Memory B cell (primary cell): ENCODE data around the gene VAC14.
A peak's percentile ranks its signal among the peaks of the same experiment; 100 is the strongest.

ENCODE experiments used
- ATAC-seq: fragments of 150-1000 bp; cut with Tn5 transposase; 2 replicates; pipeline ENCODE4 v1.10.0; 2021; ENCODE audit warnings: low read depth, mild to moderate bottlenecking, moderate library complexity
- DNase-seq, 2 donors: peaks; one replicate each; pipeline ENCODE4 v3.0.0; 2022; ENCODE audit warnings: low spot score in 2 of 2
- H3K27ac Mint-ChIP-seq: one replicate; pipeline ENCODE4 v1.8.0; 2022; ENCODE audit warnings: mild to moderate bottlenecking, moderate library complexity, mixed read lengths
- H3K27me3 Mint-ChIP-seq: one replicate; pipeline ENCODE4 v1.8.0; 2022; ENCODE audit warnings: mixed read lengths
- H3K36me3 Mint-ChIP-seq: one replicate; pipeline ENCODE4 v1.8.0; 2022; ENCODE audit warnings: mild to moderate bottlenecking, mixed read lengths
- H3K4me1 Mint-ChIP-seq: one replicate; pipeline ENCODE4 v1.8.0; 2022; ENCODE audit warnings: mixed read lengths
- H3K4me3 Mint-ChIP-seq: one replicate; pipeline ENCODE4 v1.8.0; 2022; ENCODE audit warnings: mild to moderate bottlenecking, moderate library complexity, mixed read lengths
- H3K9me3 Mint-ChIP-seq: one replicate; pipeline ENCODE4 v1.8.0; 2022; ENCODE audit warnings: mixed read lengths

The VAC14 gene

DNA sequence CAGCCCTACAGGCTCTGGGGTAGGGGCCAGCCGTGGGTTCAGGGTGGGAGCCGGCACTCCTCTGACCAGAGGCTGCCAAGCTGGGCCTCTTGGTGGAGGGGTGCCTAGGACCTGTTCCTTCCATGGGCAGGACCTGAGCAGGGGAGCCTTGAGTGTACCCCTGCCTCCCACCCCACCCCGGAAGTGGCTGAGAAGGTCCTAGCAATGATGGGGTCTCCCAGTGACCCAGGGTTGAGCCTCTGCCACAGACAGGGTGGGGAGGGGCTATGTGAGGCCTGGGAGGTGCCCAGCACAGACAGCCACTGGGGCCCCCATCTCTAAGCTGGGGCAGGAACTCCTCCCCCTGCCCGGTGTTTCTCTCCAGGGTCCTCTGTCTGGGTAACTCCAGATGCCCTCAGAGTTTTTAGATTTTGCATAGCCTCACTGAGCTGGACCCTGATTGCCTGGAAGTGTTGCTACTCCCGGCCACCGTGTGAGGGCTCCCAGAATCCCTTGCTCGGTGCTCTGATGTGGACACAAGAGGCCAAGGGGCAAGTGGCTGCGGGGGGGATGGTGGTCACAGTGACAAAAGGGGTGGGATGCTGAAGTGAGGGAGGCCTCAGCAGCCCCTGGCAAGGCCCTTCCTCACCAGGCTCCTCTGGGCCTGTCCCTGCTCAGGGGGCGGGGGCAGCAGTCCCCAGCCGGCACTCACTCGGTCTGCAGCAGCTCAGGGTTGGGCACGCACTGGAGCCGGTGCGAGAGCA is 108.7 kb downstream of the VAC14 start:
- Mint-ChIP-seq H3K27me3 (peaks cover 1% of the 10 kb centered on the region), H3K9me3 (no peaks in the 10 kb centered on the region), H3K27ac (no peak overlapping the region), H3K36me3 (peaks cover 11% of the 10 kb centered on the region), H3K4me3 (no peak overlapping the region), H3K4me1 (peaks cover 2% of the 10 kb centered on the region)
- ATAC-seq (no peak), DNase-seq (no peak)

DNA sequence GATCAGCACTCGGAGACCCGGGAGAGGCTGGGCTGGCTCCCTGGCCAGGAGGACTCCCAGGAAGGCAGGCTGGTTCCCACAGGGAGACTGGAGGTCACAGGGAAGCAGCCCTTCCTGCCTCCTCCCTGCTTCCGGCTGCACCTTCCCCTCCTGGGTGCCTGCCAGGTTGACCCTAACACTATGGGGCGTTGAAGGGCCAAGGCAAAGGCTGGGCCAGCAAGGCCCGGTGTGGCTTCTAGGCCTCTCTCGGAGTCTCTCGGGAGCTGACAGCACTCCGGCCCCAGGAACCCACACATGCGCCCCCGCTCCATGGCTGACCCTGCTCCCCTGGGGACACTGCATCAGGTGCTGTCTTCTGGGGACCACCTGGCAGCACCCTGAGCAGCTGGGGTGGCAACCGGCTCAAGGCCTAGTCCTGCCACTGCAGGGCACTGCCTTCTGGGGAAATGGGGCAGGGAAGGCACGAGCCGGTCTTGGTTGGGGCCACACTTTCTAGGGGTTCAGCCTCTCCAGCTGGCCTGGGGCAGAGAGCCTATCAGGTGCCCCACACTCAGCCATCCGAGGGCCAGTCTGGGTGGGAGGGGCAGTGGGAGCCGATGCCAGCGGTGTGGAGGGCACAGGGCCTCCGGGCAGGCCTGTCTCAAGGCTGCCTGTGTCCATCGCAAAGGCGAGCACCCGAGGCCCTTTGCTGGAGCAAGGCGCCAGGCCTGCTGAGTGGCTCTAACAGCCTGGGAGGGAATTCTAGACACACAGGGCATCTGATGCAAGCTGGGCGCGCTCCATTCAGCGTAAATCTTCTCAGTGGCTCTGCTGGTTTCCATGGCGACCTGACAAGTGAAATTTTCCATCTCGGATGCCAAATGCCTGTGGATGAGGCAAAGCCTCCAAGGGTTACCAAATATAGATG is 109.5 kb downstream of the VAC14 start:
- H3K4me3 Mint-ChIP-seq = no peak overlapping the region
- no peak for ATAC-seq
- peaks cover 5% of the 10 kb centered on the region for H3K4me1 Mint-ChIP-seq
- H3K27ac Mint-ChIP-seq = no peak overlapping the region
- H3K36me3 Mint-ChIP-seq = peaks cover 12% of the 10 kb centered on the region
- H3K27me3 Mint-ChIP-seq = peaks cover 4% of the 10 kb centered on the region
- no peaks in the 10 kb centered on the region for H3K9me3 Mint-ChIP-seq
- DNase-seq = no peak

DNA sequence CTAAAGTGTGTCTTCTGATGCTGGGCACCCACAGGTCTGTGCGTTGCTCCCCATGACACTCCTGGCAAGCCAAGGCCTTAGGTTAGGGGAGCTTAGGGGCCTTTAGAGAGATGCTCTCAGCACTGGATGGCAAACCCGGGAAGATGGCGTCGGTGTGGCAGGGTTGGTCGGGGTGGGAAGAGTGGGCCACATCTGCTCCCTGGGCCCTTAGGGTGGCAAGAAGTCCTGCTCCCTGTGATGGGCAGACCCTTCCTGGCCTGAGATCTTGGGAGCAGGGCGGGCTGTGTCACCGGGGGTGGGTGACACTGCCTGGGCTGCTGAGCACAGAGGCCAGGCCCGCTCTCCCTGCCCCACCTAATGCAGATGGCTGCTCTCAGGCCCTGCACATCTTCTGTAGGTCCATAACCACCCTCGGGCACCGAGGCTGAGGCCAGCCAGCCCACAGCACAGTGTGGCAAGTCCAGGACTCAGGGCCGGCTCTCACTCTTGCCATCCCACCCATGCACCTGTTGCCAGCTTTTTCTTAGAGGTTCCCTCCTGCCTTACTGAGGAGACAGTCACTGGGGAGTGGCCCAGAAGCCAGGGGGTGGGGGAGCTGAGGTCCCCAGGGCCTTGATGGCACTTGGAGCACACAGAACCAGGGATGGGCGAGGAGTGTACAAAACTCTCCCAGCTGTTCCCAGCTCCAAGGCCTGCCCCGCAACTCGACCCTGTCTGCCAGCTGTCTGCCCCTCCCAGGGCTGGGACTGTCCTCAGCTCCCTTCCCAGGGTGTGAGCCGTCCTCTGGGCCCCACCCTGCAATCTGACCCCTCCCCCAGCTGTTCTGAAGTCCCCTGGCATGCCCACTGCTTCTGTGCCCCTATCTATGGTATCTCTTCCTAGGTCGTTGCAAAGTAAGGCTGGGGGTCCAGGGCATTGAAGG is 110.7 kb downstream of the VAC14 start:
- Mint-ChIP-seq H3K9me3 (no peaks in the 10 kb centered on the region), H3K27me3 (peaks cover 4% of the 10 kb centered on the region), H3K27ac (no peak overlapping the region), H3K36me3 (peaks cover 8% of the 10 kb centered on the region), H3K4me3 (no peak overlapping the region), H3K4me1 (peaks cover 6% of the 10 kb centered on the region)
- ATAC-seq (no peak), DNase-seq (no peak)

DNA sequence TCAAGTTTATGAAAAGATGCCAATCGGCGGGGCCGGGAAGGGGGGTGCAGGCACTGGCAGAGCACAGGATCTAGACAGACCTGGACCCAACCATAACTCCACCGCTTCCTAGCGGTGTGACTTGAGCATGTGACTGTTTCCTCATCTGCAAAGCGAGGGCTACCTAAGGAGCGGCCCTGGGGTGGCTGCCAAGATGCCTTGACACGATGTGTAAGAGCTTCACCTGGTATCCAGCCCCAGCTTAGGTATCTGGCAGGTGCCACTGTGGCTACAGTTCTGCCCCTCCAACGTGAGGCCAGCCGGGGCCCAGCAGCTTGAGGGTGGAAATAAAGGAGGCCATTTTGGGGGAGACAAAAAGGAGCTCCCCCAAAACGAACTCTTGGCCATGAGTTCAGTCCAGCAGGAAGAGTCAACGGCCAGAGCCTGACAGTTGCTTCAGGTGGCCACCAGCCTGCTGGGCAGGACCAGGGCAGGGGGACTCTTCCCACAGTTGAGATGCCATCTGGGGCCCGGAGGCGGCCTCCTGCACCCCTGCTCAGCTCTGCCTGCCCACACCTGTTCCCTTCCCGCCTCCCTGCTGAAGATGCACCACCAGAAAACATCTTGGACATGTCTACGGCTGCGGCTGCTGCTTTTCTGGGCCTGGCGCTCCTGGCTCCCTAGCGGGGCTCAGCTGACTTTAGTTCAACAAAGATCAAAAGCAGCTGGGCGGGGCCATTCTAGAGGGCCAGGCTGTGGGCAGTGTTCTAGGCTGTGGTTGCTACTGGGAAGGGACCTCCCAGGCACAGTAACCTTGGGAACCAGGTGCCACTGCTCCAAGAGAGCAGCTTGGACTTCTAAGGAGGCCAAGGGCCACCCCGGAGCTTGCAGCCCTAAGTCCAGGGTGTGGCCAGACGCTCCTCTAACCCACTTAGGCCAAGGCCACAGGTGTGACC is 111.7 kb downstream of the VAC14 start:
- H3K27me3 Mint-ChIP-seq = peaks cover 4% of the 10 kb centered on the region
- no peak overlapping the region for H3K27ac Mint-ChIP-seq
- H3K4me1 Mint-ChIP-seq = peaks cover 6% of the 10 kb centered on the region
- H3K9me3 Mint-ChIP-seq = no peaks in the 10 kb centered on the region
- H3K4me3 Mint-ChIP-seq = no peak overlapping the region
- ATAC-seq (no peak), DNase-seq (no peak)
- H3K36me3 Mint-ChIP-seq = peaks cover 7% of the 10 kb centered on the region

DNA sequence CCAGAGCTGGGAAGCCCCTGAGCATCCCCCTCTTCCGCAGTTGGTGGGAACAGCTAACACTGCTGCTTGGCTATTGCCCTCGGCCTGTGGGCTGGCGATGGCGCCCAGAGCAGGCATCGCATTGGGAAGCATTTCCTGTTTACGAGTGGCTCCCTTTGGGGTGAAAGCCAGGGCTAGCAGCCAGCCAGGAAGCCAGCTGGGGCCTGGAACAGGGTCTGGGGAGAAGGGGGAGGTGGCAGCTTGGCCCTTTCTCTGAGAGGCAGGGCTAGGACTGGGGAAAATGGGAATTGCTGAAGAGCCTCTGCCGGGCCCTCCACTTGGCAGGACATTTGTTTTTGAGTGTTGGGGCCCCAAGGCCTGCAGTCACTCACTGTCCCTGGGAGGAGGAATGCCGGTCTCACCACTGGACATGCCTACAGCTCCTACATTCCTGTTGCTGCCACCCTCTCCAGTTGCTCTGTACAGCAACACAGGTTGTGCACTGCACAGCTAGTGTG is 112.7 kb downstream of the VAC14 start:
- H3K9me3 Mint-ChIP-seq = no peaks in the 10 kb centered on the region
- H3K36me3 Mint-ChIP-seq = peaks cover 7% of the 10 kb centered on the region
- no peak for DNase-seq
- H3K4me1 Mint-ChIP-seq = peaks cover 6% of the 10 kb centered on the region
- H3K4me3 Mint-ChIP-seq = no peak overlapping the region
- peaks cover 7% of the 10 kb centered on the region for H3K27me3 Mint-ChIP-seq
- ATAC-seq = no peak
- no peak overlapping the region for H3K27ac Mint-ChIP-seq

GRCh38 chr16:70687671-70688245 is 113.2 kb downstream of the VAC14 start:
- peak overlapping the region; percentile 53 for H3K4me3 Mint-ChIP-seq
- H3K4me1 Mint-ChIP-seq = peaks cover 6% of the 10 kb centered on the region
- peaks cover 7% of the 10 kb centered on the region for H3K27me3 Mint-ChIP-seq
- H3K9me3 Mint-ChIP-seq = no peaks in the 10 kb centered on the region
- ATAC-seq (no peak), DNase-seq (no peak)
- peaks cover 7% of the 10 kb centered on the region for H3K36me3 Mint-ChIP-seq
- H3K27ac Mint-ChIP-seq = no peak overlapping the region

DNA sequence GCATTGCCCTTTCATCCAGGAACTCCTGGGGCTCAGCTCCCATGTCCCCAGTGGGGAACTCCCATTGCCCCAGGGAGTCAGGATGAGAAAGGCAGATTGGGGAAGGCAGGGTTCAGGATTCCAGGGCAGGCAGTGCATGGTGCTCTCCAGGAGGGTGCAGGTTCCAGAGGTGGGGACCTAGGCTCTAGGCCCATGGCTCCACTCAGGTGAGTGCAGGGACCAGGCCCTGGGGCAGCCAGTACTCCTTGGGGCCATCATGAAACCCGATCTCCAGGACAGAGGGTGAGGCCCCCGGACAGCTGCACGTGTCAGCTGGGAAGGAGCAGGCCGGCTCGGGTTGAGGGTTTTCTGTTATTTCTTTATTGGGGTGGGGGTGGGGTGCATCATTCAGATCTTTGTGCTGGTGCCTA is 113.9 kb downstream of the VAC14 start:
- H3K27me3 Mint-ChIP-seq = peaks cover 7% of the 10 kb centered on the region
- no peak for ATAC-seq

GRCh38 chr16:70686376-70687101 is 114.4 kb downstream of the VAC14 start:
- Mint-ChIP-seq H3K4me3 (peak overlapping the region; percentile 25), H3K27me3 (peaks cover 7% of the 10 kb centered on the region), H3K36me3 (peaks cover 7% of the 10 kb centered on the region), H3K4me1 (peaks cover 6% of the 10 kb centered on the region), H3K9me3 (no peaks in the 10 kb centered on the region), H3K27ac (no peak overlapping the region)
- ATAC-seq (peak; percentile 9), DNase-seq (no peak)

More for the DNA sequence above, 113.9 kb downstream of the VAC14 start:
- peaks cover 7% of the 10 kb centered on the region for H3K36me3 Mint-ChIP-seq
- H3K27ac Mint-ChIP-seq = no peak overlapping the region
- no peak for DNase-seq
- peak overlapping the region; percentile 53 for H3K4me3 Mint-ChIP-seq
- peaks cover 6% of the 10 kb centered on the region for H3K4me1 Mint-ChIP-seq
- H3K9me3 Mint-ChIP-seq = no peaks in the 10 kb centered on the region

DNA sequence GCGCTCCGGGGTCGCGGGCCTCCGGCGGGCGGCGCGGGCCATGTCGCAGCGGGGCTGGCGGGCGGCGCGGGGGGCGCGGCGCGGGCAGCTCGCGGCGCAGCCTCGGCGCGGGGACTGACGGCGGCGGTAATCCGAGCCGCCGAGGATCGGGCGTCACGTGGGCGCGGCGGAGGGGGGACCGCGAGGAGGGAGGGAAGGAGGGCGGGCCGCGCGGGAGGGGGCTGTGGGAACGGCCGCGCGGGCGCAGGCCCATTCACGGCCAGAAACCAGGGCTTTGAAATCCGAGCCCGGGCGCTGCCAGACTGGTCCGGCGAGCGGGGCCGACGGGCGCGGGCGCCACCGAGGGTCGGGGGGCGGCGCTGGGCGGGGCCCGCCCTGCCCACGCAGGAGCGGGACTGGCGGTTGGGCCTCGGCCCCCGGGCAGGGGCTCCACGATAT is 115.0 kb downstream of the VAC14 start, which contains the start of gene MTSS2:
Gene MTSS2, minus strand, starts transcription at position 116 of the 438 bp plus-strand sequence. CDS start 262 bp downstream, outside the sequence.
- ATAC-seq = peak; percentile 44
- Mint-ChIP-seq H3K27me3 (peaks cover 7% of the 10 kb centered on the region), H3K4me3 (peak within 1 kb of the TSS; percentile 25), H3K27ac (no peak within 1 kb of the TSS), H3K4me1 (peaks cover 6% of the 10 kb centered on the region), H3K9me3 (no peaks in the 10 kb centered on the region), H3K36me3 (peaks cover 5% of the 10 kb centered on the region)
- no peak for DNase-seq

DNA sequence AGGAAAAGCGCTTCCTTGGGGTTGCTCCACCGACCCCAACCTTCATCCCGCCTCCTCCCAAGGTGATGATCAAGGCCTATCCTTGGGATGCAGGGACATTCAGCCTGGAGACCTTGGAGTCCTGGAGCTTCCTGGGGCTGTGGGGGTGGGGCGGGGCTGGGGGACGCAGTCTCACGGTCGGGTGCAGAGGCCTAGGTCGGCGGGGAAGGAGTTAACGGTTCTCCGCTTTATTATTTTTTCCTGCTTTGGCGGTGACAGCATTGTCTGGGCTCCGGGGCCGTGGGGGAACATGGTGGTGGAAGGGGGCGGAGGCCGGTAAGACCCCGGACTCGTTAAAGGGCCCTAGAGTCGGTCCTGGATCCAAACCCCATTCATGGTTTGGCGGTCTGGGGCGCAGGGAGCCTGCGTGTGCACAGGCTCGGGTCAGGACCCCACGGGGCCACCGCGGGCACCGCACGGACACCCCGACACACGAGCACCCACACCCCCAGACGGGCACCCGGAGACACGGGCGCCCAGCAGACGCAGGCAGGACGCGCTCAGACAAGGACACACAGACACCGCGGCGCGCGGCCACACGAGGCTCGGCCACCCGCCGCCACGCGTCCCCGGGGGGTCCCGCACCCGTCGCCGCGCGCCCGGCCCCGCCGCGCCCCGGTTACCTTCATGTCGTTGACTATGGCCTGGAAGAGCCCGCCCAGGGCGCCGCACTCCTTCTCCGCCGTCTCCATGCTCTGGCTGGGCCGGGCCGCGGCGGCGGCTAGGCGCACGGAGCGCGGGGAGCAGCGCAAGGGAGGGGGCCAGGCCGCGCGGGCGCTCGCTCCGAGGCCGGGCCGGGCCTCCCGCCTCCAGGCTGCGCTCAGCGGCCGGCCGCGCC is 115.7 kb downstream of the VAC14 start:
- ATAC-seq = peak; percentile 31
- H3K27ac Mint-ChIP-seq = no peak overlapping the region
- DNase-seq = no peak
- peaks cover 7% of the 10 kb centered on the region for H3K27me3 Mint-ChIP-seq
- peaks cover 3% of the 10 kb centered on the region for H3K36me3 Mint-ChIP-seq
- H3K4me3 Mint-ChIP-seq = peak overlapping the region; percentile 21
- peaks cover 6% of the 10 kb centered on the region for H3K4me1 Mint-ChIP-seq
- H3K9me3 Mint-ChIP-seq = no peaks in the 10 kb centered on the region
